Esophagus squamous epithelium (tissue), 4 donors: ENCODE measurements around the gene C19orf81.

Experiments
- POLR2A ChIP-seq, 4 donors: fragments of 450-650 bp; IDR thresholded peaks; one replicate each; pipeline ENCODE4 v1.6.1; 2017; ENCODE audit warnings: antibody characterized with exemption in 4 of 4, mild to moderate bottlenecking in 4 of 4, moderate library complexity in 3 of 4
- TF ChIP-seq, protein P1 (sequence below), 6 experiments: fragments of 450-650 bp in 4 of 6; fragments of 200-600 bp in 2 of 6; sonication (generic) in 2 of 6; IDR thresholded peaks; one replicate each; pipeline ENCODE4 v1.5.1; 2016 to 2019; ENCODE audit warnings: antibody characterized with exemption in 6 of 6, mild to moderate bottlenecking in 4 of 6, moderate library complexity in 4 of 6

DNA sequence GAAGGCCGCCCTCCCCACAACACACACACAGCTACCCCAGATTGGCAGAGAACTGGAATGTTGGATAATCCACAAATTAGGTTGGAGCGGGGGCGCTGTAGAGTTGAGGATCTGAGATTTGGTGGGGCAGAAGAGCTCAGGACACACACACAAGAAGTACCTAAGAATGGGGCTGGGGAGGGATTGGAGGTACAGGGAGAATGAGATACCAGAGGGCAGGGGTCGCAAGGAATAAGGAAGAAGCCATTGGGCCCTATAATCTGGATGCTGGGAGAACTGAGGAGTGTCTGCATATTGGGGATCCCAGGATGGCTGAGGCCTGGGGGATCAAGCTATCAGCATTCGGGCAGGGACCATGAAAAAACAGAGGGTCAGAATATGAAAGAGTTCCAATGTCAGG, 21.1 kb upstream of the C19orf81 start:
- no peak for TF ChIP-seq POLR2A (IDR thresholded peaks at IDR 0.05)
- TF ChIP-seq, protein P1, sequence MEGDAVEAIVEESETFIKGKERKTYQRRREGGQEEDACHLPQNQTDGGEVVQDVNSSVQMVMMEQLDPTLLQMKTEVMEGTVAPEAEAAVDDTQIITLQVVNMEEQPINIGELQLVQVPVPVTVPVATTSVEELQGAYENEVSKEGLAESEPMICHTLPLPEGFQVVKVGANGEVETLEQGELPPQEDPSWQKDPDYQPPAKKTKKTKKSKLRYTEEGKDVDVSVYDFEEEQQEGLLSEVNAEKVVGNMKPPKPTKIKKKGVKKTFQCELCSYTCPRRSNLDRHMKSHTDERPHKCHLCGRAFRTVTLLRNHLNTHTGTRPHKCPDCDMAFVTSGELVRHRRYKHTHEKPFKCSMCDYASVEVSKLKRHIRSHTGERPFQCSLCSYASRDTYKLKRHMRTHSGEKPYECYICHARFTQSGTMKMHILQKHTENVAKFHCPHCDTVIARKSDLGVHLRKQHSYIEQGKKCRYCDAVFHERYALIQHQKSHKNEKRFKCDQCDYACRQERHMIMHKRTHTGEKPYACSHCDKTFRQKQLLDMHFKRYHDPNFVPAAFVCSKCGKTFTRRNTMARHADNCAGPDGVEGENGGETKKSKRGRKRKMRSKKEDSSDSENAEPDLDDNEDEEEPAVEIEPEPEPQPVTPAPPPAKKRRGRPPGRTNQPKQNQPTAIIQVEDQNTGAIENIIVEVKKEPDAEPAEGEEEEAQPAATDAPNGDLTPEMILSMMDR (IDR thresholded peaks at IDR 0.05), result no peak
